ENCODE measurements around the gene CCBE1.
"Not testable (repeated sequence)": the region's sequence is repeated elsewhere in the genome, so short reads cannot be mapped to it uniquely, and the experiment has no call there.

The CCBE1 gene

GRCh38 chr18:59520562-59521355, 176.5 kb downstream of the CCBE1 start:
- no peak for DNase-seq

- no peak for DNase-seq
Measured at GRCh38 chr18:59518705-59519104, 178.5 kb downstream of the CCBE1 start.

- DNase-seq: no peak
Measured at GRCh38 chr18:59517446-59518165, 179.6 kb downstream of the CCBE1 start.

GRCh38 chr18:59516356-59517155, 180.7 kb downstream of the CCBE1 start:
- no peak for DNase-seq

- DNase-seq: not testable (repeated sequence)
Measured at GRCh38 chr18:59515956-59516355, 181.3 kb downstream of the CCBE1 start.

- no peak for DNase-seq
Measured at GRCh38 chr18:59515147-59515546, 182.1 kb downstream of the CCBE1 start.

- no peak for DNase-seq
Measured at GRCh38 chr18:59514203-59514602, 183.0 kb downstream of the CCBE1 start.

- no peak for DNase-seq
Measured at GRCh38 chr18:59512025-59512755, 185.0 kb downstream of the CCBE1 start.

- DNase-seq: no peak
Measured at GRCh38 chr18:59509481-59510442, 187.5 kb downstream of the CCBE1 start.

- no peak for DNase-seq
Measured at GRCh38 chr18:59505356-59505755, 191.9 kb downstream of the CCBE1 start.

GRCh38 chr18:59502274-59503175, 194.7 kb downstream of the CCBE1 start:
- DNase-seq: no peak

- no peak for DNase-seq
Measured at GRCh38 chr18:59501920-59502273, 195.3 kb downstream of the CCBE1 start.

GRCh38 chr18:59500765-59501164, 196.5 kb downstream of the CCBE1 start:
- no peak for DNase-seq

GRCh38 chr18:59498506-59499086, 198.6 kb downstream of the CCBE1 start:
- DNase-seq: no peak

- no peak for DNase-seq
Measured at GRCh38 chr18:59492756-59493421, 204.3 kb downstream of the CCBE1 start.

- no peak for DNase-seq
Measured at GRCh38 chr18:59488899-59489298, 208.3 kb downstream of the CCBE1 start.

- no peak for DNase-seq
Measured at GRCh38 chr18:59485382-59485781, 211.8 kb downstream of the CCBE1 start.

GRCh38 chr18:59484561-59485328, 212.5 kb downstream of the CCBE1 start:
- DNase-seq: no peak

GRCh38 chr18:59484131-59484530, 213.1 kb downstream of the CCBE1 start:
- no peak for DNase-seq
